Measurements from ENCODE around the gene MMEL1.
"Not testable (repeated sequence)": the region's sequence is repeated elsewhere in the genome, so short reads cannot be mapped to it uniquely, and the experiment has no call there.

Gene MMEL1

GRCh38 chr1:2559509-2560298 is 73.1 kb downstream of the MMEL1 start:
- DNase-seq: peak in 1 of 51 donors; percentile 100

- DNase-seq: no peak
Observed at GRCh38 chr1:2558861-2559260, 74.0 kb downstream of the MMEL1 start.

GRCh38 chr1:2558420-2558819 is 74.4 kb downstream of the MMEL1 start:
- peak in 1 of 51 donors; percentile 100 for DNase-seq

- no peak for DNase-seq
Observed at GRCh38 chr1:2557482-2558400, 75.1 kb downstream of the MMEL1 start.

- peak in 1 of 51 donors; percentile 18 for DNase-seq
Observed at GRCh38 chr1:2556678-2557481, 75.9 kb downstream of the MMEL1 start.

GRCh38 chr1:2556277-2556677 is 76.5 kb downstream of the MMEL1 start, which contains the start of gene TNFRSF14:
TNFRSF14 (plus strand) TSS chr1:2556371; CDS start chr1:2556665, 294 bp downstream.
- DNase-seq: peak in 16 of 51 donors; percentile 13 to 100 (median 32)

- DNase-seq: peak in 20 of 51 donors; percentile 7 to 61 (median 38)
Observed at GRCh38 chr1:2555634-2556276, 77.1 kb downstream of the MMEL1 start.

- DNase-seq: peak in 5 of 51 donors; percentile 11 to 20 (median 16)
Observed at GRCh38 chr1:2554621-2555387, 78.0 kb downstream of the MMEL1 start.

- DNase-seq: no peak
Observed at GRCh38 chr1:2553871-2554620, 78.8 kb downstream of the MMEL1 start.

GRCh38 chr1:2553076-2553475 is 79.7 kb downstream of the MMEL1 start:
- DNase-seq: not testable (repeated sequence)

GRCh38 chr1:2552189-2552588 is 80.6 kb downstream of the MMEL1 start:
- DNase-seq: no peak

GRCh38 chr1:2551544-2551943 is 81.3 kb downstream of the MMEL1 start:
- DNase-seq: not testable (repeated sequence)

- DNase-seq: not testable (repeated sequence)
Observed at GRCh38 chr1:2550309-2550861, 82.4 kb downstream of the MMEL1 start.

GRCh38 chr1:2549367-2550029 is 83.3 kb downstream of the MMEL1 start:
- DNase-seq: not testable (repeated sequence)

GRCh38 chr1:2548068-2548589 is 84.7 kb downstream of the MMEL1 start:
- DNase-seq: peak in 49 of 51 donors; percentile 25 to 87 (median 69)

GRCh38 chr1:2547210-2548067 is 85.4 kb downstream of the MMEL1 start:
- DNase-seq: peak in 2 of 51 donors; percentile 49 to 74

All from hypothalamus (tissue), 51 donors.